NCI-H226 (cell line): ENCODE results near the gene HOXC6.

Experiments used
- DNase-seq: peaks from one replicate; pipeline ENCODE4 v3.0.0-alpha.2; 2015

Gene HOXC6

DNA sequence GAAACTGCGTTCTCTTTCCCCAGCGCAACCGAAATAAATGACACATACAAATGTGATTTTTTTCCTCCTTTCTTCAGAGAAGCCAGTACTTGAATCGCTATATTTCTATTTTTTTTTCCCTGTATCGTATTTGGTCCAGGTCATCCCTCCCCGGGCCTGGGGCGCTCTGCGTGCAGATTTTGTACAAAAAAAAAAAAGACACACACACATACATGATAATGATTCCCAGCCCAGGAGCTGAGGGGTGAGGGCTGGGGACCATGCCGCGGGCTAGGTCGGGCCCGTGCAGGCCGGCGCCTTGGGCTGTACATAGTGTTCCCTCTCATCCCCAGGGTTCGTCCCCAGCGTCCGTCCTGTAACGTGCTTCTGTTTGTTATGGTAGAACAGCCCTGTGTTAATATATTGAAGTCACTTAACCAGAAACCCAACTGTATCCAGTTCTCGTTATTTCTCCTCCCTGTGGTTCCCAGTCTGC lies 25.3 kb upstream of the HOXC6 start:
- DNase-seq, result no peak

DNA sequence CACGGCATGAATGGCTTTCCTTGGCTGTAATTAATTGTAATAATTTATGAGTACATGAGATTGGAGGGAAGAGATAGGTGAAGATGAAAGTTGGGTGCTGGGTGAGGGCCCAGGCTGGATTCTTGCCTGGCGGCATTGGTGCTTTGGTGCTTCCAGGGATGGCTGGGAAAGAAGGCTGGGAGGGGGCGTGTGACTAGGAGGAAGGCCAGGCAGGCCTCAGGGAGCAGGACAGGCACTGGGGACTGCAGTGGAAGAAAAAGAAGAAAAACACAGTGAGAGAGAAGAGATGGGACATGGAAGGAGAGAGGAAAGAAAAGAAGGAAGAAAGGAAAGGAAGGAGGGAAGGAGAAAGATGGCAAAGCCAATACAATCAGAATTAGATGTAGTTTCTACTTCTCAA lies 24.6 kb upstream of the HOXC6 start:
- DNase-seq, result no peak

DNA sequence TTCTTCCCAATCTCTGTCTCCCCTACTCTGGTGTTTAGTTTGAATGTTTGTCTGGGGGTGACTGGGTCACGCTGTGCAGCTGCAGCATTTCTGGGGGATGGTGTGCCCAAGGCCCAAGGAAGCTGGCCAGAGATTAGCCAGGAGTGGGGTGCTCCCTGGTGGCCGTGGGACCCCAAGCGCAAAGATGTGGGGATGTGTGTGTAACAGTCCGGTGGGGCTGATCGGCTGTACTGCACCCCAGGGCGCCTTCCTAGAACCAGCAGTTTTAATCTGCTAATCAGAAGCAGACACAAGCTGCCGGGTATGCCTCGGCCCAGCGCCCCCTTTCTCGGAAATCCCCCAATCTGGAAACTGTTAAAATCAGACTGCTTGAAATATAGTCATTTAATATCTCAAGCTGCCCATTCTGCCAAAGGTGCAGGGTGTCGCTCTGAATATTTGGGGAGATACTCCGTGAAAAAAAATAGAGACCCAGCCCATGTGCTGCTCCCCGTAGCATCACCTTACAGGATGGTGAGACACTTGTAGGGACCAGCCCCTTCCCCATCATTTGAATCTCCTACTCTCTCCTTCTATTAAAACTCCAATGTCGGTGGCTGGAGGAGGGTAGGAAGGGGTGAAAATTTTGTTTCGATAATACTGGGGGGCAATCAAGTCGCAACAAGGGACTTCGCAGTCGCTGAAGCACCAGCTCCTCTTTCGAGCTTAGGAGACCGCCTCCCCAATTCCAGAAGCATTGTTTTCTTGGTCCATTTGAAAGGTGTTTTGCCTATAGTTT lies 24.0 kb upstream of the HOXC6 start:
- no peak for DNase-seq

DNA sequence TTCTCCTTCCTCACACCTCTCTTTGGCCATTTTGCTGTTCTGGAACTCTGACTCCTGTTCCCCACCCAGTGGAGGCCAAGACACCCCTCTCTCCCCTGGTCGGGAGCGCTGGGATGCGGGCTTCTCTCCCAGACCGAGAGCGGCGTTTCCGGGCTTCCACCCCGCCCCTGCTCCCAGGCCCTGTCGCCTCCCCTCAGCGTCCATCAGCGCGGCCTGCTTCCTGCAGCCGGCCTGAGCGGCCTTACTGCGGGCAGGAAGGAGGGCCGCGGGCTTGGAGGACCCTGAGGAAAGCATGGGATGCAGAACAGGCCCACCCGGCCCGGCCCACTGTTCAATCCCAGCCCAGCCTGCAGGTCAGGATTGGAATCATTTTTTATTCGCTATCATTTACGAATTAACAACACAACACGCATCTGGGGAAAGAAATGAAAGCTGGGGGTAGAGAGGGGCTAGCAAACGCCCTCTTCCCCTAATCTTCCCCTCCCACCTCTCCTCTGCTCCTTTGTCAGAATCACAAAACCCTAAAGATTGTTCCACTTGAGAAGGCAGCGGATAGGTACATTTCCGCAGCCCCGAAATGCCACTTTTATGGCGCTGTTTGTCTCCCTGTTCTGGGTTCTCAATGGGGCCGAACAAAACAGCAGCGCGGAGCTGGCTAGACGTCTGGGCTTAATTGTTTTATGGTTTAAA lies 23.3 kb upstream of the HOXC6 start:
- no peak for DNase-seq

DNA sequence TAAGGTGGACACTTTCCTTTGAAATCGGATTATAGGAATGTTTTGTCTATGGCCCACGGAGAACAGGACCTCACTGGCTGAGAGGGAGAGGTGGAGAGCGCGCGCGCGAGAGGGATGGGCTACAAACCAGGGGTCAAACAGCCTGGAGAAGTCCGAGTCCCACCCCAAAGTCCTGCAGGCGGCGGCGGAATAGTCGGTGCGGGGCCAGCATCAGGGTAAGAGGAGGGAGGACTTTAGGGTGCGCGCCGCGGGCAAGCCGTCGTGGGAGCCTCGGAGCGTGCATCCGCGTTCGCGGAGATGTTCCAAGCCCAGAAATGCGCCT lies 22.7 kb upstream of the HOXC6 start:
- no peak for DNase-seq

DNA sequence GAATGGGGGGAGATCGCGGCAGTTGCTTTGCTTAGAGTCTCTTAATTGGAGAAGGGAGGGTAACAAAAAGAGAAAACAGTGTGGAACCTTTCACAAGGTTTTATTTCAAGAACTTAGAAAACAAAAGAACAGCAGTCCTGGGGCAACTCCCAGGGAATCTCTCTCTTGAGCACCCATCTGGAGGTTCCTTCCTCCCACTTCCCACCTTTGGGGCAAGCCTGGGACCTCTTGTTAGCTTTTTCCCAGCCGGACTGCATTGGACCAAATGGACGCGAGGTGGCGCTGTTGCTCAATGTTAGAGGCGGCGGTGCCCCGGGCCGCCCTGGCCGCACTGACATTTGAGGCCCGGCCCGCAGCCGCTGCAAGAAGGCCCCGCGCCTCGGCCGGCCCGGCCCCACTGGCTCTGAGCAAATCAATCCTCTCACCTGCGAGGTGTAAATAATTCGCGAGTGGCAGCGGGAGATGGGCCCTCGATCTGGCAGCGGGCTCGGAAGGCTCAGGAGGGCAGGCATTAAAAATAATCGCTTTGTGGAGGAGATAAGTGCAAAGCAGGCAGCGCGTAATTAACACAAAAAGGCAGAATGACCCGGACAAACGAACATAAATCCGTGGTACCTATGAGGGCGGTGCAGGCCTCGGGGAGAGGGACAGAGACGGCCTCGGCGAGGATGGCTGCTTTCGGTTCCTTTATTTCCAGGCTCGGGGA lies 22.2 kb upstream of the HOXC6 start:
- peak; percentile 72 for DNase-seq

DNA sequence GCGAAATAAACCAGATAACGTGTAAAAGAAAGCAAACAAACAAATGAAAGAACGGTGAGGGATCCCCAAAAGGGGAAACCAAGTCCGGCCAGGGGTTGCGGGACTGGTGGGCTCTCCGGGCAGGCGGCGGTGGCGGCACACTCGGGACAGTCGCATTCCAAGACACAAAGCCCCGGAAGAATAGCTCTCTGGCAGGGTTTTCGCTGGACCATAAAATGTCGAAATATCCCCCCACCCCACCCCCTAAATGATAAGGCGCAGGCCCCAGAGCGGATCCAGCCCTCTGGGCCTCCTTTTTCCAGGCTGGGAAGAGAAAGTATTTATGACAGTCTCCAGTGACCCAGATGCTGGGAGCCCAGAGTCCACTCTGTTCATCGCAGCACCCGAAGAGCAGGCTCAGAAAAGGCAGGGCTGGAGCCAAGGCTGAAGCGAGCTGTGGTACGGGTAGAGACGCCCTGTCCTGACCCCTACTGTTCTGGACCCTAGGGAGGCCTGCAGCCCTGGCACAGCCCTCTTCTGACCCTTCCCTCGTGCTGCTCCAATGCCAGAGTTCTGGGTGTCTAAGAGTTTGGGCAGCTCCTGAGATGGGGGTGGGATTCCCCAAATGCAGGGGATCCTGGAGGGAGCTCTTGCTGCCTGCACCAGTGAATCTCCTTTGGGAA lies 21.6 kb upstream of the HOXC6 start:
- DNase-seq, result no peak

DNA sequence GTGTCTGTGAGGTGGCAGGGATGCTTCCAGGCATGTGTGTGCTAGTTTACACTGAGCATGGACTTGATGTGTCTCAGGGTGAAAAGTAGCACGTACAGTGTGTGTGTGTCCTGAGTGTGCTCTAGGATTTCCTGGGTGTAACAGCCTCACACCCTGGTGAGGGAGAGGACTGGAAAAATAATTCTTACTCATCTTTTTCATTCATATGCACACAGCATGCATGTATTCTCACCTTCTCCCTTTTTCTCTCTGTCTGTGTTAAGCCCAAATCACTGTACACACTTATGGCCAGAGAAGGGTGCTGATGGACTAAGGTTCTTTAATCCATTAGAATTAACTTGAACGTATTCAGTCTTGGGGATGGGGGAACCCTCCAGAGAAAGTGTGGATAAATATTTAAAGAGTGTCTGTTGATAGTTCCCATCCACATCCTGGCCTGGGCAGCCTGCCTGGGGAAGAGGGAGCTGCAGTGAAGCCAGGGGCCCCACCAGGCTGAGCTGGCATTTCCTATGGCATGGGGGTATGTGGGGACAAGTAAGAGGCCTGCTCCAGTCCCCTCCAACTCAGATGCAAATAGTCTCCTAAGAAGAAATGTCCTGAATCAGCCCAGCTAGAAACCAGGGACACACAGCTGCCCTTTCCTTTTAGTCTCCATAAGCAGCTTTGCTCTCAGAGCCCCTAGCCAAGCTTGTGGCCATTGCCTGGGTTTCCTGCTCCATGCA lies 20.5 kb upstream of the HOXC6 start:
- DNase-seq, result no peak

DNA sequence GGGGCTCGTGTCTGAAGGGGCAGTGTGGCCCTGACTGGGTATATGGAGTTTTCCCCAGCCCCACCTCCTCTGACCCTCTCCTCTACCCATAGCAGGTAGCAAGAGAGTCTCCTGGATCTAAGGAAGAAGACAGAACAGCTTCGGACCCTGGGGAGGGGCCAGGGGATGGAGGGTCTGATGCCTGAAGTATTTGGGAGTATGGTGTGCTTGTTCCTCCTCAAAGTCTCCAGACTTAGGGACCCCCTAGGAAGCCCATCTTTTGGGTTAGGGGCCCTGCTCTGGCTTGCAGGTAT lies 20.0 kb upstream of the HOXC6 start:
- DNase-seq, result no peak

DNA sequence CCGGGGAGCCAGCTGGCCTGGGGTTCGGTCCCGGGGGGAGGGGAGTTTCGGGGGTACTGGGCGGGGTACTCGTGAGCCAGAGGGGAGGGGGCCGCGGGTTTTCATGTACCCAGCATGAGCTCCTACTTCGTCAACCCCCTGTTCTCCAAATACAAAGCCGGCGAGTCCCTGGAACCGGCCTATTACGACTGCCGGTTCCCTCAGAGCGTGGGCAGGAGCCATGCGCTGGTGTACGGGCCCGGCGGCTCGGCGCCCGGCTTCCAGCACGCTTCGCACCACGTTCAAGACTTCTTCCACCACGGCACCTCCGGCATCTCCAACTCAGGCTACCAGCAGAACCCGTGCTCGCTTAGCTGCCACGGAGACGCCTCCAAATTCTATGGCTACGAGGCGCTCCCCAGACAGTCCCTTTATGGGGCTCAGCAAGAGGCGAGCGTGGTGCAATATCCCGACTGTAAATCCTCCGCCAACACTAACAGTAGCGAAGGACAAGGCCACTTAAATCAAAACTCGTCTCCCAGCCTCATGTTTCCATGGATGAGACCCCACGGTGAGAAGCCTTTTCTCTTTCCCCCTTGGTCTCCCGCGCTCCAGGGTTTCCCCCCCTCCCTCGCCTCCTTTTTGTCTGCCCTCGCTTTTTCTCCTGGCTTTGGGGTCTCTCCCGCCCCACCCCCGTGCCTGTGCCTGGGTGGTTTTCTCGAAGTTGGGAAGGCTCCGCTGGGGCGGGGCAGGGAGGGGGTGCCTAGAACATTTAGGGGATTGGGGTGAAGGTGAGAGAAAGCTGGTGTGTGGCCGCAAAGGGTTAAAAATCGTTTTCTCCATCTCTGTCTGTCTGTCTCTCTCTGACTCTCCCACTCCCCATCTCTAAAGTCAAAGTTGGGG lies 18.8 kb upstream of the HOXC6 start:
- DNase-seq, result no peak

DNA sequence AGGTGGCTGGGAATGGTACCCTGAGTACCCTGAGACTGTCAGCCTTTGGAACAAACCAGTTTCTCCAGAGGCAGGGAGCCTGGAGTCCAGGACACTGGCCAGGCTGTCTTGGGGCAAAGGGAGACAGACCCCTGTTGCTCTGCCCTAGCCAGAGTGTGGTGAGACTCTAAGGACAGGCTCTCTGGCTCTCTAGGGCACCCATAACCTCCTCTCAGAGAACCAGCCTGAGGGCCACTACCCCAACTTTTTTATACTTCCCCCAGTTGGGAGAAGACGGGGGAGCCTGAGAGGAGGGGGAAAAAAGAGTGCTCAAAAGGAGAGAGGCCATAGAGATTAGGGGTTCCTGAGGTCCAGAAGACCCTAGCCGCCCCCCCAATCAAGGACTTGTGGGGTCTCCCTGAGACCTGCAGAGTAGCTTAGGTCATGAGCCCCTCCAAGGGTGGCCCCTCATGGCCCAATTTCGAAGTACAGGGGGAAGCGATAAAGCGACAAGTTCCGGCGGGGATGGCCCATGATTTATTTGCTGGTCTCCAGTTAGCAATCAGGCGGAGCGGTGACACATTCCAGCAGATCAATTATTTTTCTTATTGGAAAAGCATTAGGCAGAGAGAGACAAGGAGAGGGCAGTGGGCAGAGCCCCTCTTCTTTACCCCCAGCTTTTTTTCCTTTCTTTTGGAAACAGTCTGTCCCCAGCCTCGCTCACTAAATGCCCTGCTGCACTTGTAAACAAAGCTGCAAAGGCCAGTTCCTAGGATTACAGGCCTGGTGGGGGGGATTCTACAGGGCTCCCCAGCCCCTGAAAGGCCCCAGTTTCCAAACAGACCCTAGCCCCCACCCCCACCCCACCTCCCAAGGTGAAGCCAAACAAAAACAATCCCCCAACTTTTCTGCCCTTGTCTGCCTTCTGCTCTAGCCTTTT lies 17.9 kb upstream of the HOXC6 start:
- no peak for DNase-seq

DNA sequence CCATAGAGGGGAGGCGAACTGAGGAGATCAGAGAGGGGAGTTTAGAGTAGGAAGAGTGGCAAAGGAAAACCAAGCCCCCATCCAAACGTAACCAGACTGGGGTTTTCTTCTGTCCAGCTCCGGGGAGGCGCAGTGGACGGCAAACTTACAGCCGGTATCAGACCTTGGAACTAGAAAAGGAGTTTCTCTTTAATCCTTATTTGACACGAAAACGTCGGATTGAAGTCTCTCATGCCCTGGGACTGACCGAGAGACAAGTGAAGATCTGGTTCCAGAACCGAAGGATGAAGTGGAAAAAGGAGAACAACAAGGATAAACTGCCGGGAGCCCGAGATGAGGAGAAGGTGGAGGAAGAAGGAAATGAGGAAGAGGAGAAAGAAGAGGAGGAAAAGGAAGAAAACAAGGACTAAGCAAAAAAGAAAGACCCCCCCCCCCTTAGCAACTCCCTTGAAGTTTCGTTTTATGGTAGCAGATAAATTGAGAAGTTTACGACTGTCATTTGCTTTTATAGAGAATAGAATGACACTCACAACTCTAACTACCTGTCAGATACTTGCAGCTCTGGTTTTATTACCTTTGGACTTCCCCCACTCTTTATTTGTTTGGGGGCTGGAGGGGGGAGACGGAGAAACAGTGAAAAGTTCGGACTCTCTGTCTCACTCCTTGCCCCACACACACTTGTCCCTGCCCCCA lies 17.1 kb upstream of the HOXC6 start:
- no peak for DNase-seq

DNA sequence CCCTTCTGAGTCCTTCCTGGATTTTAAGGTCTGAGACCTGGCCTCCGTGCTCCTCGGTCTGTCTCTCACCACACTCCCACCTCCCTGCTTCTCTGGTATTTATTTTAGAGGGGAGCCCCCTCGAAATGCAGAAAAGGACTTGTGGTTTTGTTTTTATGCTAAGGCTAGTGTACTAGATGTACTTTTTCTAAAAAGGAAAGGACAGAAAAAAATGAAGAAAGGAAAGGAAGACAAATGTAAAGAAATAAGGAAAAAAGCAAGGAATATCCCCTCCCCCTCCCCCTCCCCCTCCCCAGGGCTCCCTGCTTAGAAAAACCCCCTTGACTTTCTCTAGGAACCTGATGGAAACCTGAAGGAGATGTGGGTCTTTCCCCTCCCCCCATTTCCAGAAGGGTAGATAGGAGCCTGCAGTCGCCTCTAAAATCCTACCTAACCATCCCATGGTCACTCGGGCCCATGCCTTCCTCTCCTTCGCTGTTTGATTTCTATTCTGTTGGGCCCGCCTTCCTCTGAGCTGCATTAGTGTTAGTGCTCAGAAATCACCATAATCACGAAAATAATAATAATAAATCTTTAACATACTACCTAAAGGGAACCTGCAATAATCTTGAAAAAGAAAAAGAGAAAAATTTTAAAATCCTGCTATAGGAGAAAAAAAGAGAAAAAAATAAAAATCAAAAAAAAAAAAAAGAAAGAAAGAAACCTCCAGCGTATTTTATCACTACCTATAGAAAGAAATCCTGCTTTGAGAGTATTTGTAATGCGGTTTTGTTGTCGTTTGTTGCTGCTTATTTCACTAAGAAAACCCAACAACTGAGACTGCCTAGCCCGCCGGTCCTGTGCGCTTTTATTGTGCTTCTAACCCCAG lies 16.3 kb upstream of the HOXC6 start:
- DNase-seq, result no peak

DNA sequence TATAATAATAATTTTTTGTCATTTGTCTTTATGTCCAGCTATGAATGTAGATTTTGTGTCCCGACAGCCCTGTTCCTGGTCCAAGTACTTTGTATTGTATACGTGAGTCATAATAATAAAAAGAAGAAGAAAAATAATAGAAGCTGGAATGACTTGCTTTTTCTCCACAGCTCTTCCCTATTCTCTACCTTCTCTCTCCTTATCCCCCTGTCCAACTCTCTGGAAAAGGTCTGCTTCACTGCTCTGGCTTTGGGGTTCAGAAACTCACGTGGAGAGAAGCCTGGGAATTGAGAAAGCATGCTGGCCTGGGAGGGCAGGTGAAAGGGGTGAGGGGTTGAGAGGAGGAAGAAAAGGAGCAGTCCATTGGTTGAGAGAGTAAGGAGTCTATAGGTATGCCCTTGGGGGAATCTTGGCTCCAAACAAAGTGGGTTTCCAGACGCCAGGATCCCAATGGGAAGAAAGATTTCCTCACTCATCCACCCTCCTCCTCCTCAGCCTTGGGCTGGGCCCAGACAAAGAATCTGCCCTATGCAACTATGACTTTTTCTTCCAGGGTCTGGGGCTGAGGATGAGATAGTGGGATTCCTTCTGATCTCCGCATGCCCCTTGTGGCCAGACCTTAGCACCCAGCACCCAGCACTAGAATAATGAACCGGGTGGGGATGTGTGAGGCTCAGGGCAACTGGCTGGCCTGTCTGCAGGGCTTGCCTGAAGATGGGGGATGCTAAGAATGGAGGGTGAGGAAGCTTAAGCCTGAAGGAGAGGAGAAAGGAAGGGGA lies 15.4 kb upstream of the HOXC6 start:
- no peak for DNase-seq

DNA sequence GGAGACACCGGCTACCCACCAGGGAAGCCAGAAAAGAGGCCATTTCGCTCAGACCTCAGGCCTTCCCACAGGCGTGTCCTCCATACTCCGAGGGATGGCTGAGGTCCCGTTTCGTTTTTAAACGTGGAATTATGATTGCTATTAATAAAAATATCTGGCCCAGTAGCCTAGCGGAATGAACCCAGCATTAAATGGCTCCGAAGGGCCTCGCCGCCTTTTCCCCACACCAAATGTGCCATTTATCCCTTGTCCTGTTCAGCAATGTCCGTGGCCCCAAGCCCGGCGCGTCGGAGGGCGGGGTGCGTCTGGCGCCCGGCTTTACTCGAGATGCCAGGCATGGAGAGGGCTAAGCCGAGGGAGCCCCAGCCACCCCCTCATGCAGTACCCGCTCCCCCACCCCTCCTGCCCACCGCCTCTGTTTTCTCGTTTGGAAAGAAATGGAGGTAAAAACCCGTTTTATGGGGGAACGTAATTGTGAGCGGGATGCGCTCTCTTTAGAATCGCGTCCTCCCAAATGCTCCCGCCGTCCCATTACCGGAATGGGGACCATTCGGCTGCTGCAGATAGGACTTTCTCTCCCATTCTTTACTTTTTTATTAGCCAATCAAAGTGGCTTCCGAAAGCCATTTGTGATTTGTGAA lies 13.7 kb upstream of the HOXC6 start:
- no peak for DNase-seq

DNA sequence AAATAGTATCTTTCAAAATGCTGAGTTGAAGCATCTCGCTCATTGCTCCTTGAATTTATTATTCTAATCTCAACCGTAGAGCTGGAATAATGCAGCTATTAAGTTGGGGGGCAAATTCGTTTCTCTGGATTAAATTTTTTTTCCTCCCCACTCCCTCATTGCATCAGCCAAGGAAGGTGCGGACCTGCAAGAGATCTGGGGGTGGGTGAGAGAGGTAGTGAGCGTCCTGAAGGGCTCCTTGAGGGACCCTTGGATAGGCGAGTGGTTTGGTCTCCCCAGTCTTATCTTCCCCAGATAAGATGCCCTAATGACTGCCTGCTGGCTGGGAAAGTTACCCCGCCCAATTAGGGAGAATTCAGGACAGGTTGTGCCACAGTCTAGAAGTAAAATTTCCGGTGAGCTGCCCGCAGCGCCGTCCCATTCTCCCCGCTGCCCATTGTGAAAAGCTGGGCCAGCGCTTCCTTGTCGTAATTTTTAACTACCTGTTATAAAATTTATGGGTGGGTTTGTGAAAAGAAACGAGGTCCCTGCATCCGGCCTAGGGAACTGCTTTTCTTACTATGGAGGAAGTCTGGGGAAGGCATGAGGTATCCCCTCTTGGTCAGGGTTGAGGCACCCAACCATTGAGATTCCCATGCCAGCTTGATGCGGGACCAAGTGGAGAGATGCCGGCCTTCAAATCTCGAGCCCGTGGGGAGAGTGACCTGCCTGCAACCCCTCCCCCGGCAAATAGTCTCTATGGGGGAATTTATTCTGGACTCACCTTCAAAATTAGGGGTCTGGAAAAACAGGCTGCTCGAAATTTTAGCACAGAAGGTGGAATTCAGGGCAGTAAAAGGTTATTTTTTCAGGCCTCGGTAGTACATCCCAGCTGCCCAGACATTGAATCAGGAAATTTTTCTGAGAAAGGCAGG lies 13.0 kb upstream of the HOXC6 start:
- no peak for DNase-seq

DNA sequence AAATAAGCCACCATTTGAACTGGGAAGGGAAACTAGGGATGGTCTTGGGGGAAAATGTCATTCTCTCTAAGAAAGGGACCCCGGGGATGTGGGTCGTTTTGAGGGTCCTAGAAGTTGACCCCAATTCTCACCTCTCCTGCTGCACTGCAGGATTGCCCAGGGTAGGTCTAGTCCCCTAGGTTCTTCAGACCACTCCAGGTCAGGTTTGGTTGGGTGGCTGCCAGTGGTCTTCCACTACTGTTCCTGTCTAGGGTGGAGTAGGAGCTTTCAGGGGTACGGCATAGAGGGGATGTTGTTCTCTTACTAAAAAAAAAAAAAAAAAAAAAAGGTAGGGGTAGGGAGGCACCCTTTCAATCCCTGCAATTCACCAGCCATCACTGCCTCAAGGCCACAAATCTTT lies 12.2 kb upstream of the HOXC6 start:
- no peak for DNase-seq
